Measurements from ENCODE around the gene MLST8.

GRCh38 chr16:2160915-2161551 lies 44.2 kb upstream of the MLST8 start:
- TF ChIP-seq CTCF (conservative IDR thresholded peaks at IDR 0.05), result no peak
- no peak for TF ChIP-seq ZFX (IDR thresholded peaks at IDR 0.05)
